Pancreas (tissue), 10 donors: Measurements from ENCODE around the gene RBM5. TPM values are rescaled to one million over a fixed set of nuclear protein-coding genes. Genes with fewer than 3 reads are reported as not detected.
"Not testable (repeated sequence)": the region's sequence is repeated elsewhere in the genome, so short reads cannot be mapped to it uniquely, and the experiment has no call there.

ENCODE experiments used
- ATAC-seq, 4 donors: fragments of 200-7000 bp; cut with Tn5 transposase; one replicate each; pipeline versions ENCODE4 v1.8.0 to v1.9.1; 2020; ENCODE audit warnings: mild to moderate bottlenecking in 4 of 4, moderate library complexity in 4 of 4
- DNase-seq, 6 donors: peaks; one replicate each; pipeline ENCODE4 v3.0.0-alpha.2; 2020
- FAIRE-seq: peaks from 2 replicates; lab custom pipeline; 2012; peaks lifted over from hg19 to GRCh38; lab: Jason Lieb, UNC
- H3K27ac ChIP-seq, 4 donors: fragments of 200-600 bp; sonication (generic); 1 replicate in 3 of 4; 2 replicates in 1 of 4; pipeline versions ENCODE4 v1.5.0 to v1.8.0; 2020
- H3K27me3 ChIP-seq, 4 donors: fragments of 200-600 bp; one replicate each; pipeline ENCODE4 v1.8.0; 2021
- H3K36me3 ChIP-seq, 3 donors: fragments of 200-600 bp; sonication (generic) in 1 of 3; one replicate each; pipeline versions ENCODE4 v1.5.0 to v1.8.0; 2020 to 2021
- H3K4me1 ChIP-seq, 3 donors: fragments of 200-600 bp; one replicate each; pipeline ENCODE4 v1.8.0; 2021
- H3K4me3 ChIP-seq, 4 donors: fragments of 200-600 bp; sonication (generic) in 2 of 4; one replicate each; pipeline versions ENCODE4 v1.5.0 to v1.8.0; 2020 to 2021
- H3K9me3 ChIP-seq, 4 donors: fragments of 200-600 bp; one replicate each; pipeline ENCODE4 v1.8.0; 2021
- WGBS, 2 donors: extraction: QIAGEN DNeasy Blood & Tissue Kit; methylation state at CpG; one replicate each; pipeline ENCODE4 v1.1.7; 2013; 5-methylcytosine and 5-hydroxymethylcytosine counted together
- intact Hi-C, 3 donors: fragments of 100-400 bp; cut with DNase I; formaldehyde crosslinking; loops; one replicate each; pipeline versions ENCODE4 v1.11.1 to v1.14.2; 2022
- polyA plus RNA-seq, 2 donors: library from polyadenylated mRNA; stranded (reverse); fragments of 200-250 nt; gene quantifications; one replicate each; pipeline ENCODE4 v1.2.3, GENCODE V29; 2013
- total RNA-seq, 6 donors: library from RNA; stranded (reverse); fragmentation: NEBNext Ultra II Directional in 4 of 6; extraction: Animal tissue kit (Norgen Biotek cat#: 25700) in 4 of 6; gene quantifications; one replicate each; pipeline versions ENCODE4 v1.2.1 to v1.2.4, GENCODE V29; 2021 to 2023
- TF ChIP-seq, protein P1 (sequence below), 4 donors: fragments of 200-600 bp; sonication (generic) in 3 of 4; IDR thresholded peaks; one replicate each; pipeline versions ENCODE4 v1.5.0 to v1.8.0; 2021; ENCODE audit warnings: antibody characterized with exemption in 4 of 4
- donor health status: healthy with polysubstance abuse.
- donor health status: DM: no; HTN: no; CAD: no; lungs with moderate emphysema.
- donor health status: DM: no; HTN: no; CAD: no.
- donor health status: control.
- donor health status: control.
- donor health status: Bipolar disorder and iron deficiency.
- donor health status: DM: yes; HTN: yes; CAD: no.
- donor health status: DM: no; HTN: no; CAD: no.
- donor health status: DM: no; HTN: no; CAD: no.
- donor health status: DM: yes; HTN: yes; CAD: no.

RBM5 gene
- total and polyA plus RNA-seq, 8 donors, result 42.5 to 186 (median 69.6) TPM

GRCh38 chr3:50057756-50058155 lies 31.0 kb upstream of the RBM5 start:
- no peak for DNase-seq
- Histone ChIP-seq H3K36me3 (peaks cover 3 to 44% (median 19%) of the 10 kb centered on the region in 3 donors), H3K27ac (no peak overlapping the region), H3K27me3 (no peaks in the 10 kb centered on the region), H3K4me3 (no peak overlapping the region), H3K4me1 (no peaks in the 10 kb centered on the region), H3K9me3 (no peaks in the 10 kb centered on the region)
- intact Hi-C loops, result no loop called here
- WGBS, 2 donors, result 94 to 97% methylated on average over 6 of the region's 6 CpGs
- no peak for FAIRE-seq
- ATAC-seq, result no peak
- TF ChIP-seq, protein P1, sequence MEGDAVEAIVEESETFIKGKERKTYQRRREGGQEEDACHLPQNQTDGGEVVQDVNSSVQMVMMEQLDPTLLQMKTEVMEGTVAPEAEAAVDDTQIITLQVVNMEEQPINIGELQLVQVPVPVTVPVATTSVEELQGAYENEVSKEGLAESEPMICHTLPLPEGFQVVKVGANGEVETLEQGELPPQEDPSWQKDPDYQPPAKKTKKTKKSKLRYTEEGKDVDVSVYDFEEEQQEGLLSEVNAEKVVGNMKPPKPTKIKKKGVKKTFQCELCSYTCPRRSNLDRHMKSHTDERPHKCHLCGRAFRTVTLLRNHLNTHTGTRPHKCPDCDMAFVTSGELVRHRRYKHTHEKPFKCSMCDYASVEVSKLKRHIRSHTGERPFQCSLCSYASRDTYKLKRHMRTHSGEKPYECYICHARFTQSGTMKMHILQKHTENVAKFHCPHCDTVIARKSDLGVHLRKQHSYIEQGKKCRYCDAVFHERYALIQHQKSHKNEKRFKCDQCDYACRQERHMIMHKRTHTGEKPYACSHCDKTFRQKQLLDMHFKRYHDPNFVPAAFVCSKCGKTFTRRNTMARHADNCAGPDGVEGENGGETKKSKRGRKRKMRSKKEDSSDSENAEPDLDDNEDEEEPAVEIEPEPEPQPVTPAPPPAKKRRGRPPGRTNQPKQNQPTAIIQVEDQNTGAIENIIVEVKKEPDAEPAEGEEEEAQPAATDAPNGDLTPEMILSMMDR (IDR thresholded peaks at IDR 0.05), result no peak

DNA sequence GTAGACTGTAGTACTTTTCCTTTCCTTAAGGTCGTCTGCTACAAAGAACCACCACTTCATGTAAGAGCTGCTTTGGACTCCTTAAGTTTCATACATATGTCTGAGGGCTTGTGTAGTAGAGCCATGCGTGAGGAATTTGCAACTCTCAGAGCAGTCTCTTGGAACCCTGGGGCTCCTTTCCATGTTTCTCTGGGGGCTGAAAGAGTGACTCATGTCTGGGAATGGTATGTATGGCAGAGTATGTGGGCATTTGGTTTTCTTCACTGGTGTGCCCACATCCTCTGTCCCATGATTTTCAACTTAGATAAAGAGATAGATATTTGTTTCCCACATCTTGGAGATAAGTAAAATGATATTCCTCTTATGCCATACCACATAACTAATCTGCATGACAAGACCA lies 20.6 kb upstream of the RBM5 start:
- 88 to 91% methylated on average over 2 of the region's 2 CpGs for whole genome bisulfite sequencing, 2 donors

DNA sequence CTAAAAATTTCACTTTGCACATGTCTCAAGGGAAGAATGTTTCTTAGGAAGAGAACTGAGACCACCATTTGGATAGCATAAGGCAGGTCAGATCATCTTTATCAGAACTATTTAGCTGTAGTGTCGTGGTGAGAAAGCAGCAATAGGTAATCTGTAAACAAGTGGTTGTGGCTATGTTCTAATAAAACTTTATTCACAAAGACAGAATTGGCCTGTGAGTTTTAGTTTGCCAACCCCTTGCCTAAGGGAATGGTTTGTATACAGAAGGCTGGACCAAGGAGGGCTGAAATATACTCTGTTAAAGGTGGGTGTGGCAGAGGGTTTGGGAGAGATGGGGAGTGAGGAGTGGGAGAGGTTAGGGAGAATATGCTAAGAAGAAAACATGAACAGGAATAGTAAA lies 10.6 kb upstream of the RBM5 start:
- Histone ChIP-seq H3K27me3 (no peaks in the 10 kb centered on the region), H3K27ac (no peak overlapping the region), H3K4me3 (no peak overlapping the region), H3K4me1 (no peaks in the 10 kb centered on the region), H3K9me3 (no peaks in the 10 kb centered on the region), H3K36me3 (peaks cover 0 to 43% (median 3%) of the 10 kb centered on the region in 3 donors)
- TF ChIP-seq, protein P1 (IDR thresholded peaks at IDR 0.05), result no peak
- no peak for FAIRE-seq
- intact Hi-C loops, result no loop called here
- no peak for ATAC-seq
- WGBS, 2 donors, result 96 to 100% methylated on average over 1 of the region's 1 CpG
- DNase-seq, result no peak

More for the DNA sequence above, 20.6 kb upstream of the RBM5 start:
- Histone ChIP-seq H3K9me3 (no peaks in the 10 kb centered on the region), H3K36me3 (peaks cover 9 to 87% (median 42%) of the 10 kb centered on the region in 3 donors), H3K4me3 (no peak overlapping the region), H3K4me1 (no peaks in the 10 kb centered on the region), H3K27ac (no peak overlapping the region), H3K27me3 (no peaks in the 10 kb centered on the region)
- no peak for DNase-seq
- FAIRE-seq, result no peak
- intact Hi-C loops, result no loop called here
- TF ChIP-seq, protein P1 (IDR thresholded peaks at IDR 0.05), result no peak
- no peak for ATAC-seq

- TF ChIP-seq, protein P1 (IDR thresholded peaks at IDR 0.05), result no peak
- no peak for DNase-seq
- ATAC-seq, result peak in 1 of 4 donors; percentile 17
- H3K4me3 ChIP-seq, result no peak overlapping the region
- no peaks in the 10 kb centered on the region for H3K9me3 ChIP-seq
- H3K27me3 ChIP-seq, result no peaks in the 10 kb centered on the region
- peaks cover 0 to 38% (median 3%) of the 10 kb centered on the region in 3 donors for H3K36me3 ChIP-seq
- no peaks in the 10 kb centered on the region for H3K4me1 ChIP-seq
- intact Hi-C loops, result no loop called here
- H3K27ac ChIP-seq, result no peak overlapping the region
- WGBS, 2 donors, result 46 to 47% methylated on average over 1 of the region's 1 CpG
- no peak for FAIRE-seq
These were observed 10.1 kb upstream of the RBM5 start for GRCh38 chr3:50078622-50079021.

DNA sequence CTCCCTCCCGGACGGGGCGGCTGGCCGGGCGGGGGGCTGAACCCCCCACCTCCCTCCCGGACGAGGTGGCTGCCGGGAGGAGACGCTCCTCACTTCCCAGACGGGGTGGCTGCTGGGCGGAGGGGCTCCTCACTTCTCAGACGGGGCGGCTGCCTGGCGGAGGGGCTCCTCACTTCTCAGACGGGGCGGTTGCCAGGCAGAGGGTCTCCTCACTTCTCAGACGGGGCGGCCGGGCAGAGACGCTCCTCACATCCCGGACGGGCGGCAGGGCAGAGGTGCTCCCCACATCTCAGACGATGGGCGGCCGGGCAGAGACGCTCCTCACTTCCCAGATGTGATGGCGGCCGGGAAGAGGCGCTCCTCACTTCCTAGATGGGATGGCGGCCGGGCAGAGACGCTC lies 3.8 kb upstream of the RBM5 start:
- H3K9me3 ChIP-seq, ATAC-seq, H3K4me1 ChIP-seq, H3K27me3 ChIP-seq, H3K4me3 ChIP-seq, DNase-seq, FAIRE-seq, H3K36me3 ChIP-seq, H3K27ac ChIP-seq, intact Hi-C loops: not testable (repeated sequence)
- WGBS, 2 donors, result 96 to 99% methylated on average over 11 to 22 of the region's 33 CpGs
